ENCODE data around the gene PGBD5.

The PGBD5 gene

DNA sequence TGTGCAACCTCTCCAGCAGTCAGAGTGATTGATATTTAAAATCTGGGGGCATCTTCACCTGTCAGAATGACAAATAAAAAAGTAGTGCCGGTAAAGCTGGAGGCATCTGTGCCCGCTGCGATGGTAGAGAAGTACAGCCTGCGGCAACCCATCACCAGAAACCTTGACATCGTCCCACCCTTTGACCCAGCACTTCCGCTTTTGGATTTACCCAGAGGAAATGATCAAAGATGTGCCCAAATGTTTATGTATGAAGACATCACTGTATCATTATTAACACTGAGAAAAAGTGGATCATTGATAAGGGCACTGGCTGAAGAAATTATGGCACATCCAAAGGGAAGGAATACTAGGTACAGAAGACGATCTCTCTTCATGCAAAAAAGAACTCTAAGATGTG lies 96.0 kb downstream of the PGBD5 start:
- Histone ChIP-seq H3K36me3 (ENCODE audit: insufficient read depth, low read length) (peaks cover 13% of the 10 kb centered on the region), H3K4me1 (ENCODE audit: insufficient read depth, low read length) (peaks cover 9% of the 10 kb centered on the region), H2AFZ (ENCODE audit: low read depth, low read length) (no peak overlapping the region), H3K27me3 (ENCODE audit: insufficient read depth, low read length) (no peaks in the 10 kb centered on the region), H3K4me3 (ENCODE audit: low read length) (no peak overlapping the region), H3K9me3 (ENCODE audit: low read length) (no peaks in the 10 kb centered on the region)

DNA sequence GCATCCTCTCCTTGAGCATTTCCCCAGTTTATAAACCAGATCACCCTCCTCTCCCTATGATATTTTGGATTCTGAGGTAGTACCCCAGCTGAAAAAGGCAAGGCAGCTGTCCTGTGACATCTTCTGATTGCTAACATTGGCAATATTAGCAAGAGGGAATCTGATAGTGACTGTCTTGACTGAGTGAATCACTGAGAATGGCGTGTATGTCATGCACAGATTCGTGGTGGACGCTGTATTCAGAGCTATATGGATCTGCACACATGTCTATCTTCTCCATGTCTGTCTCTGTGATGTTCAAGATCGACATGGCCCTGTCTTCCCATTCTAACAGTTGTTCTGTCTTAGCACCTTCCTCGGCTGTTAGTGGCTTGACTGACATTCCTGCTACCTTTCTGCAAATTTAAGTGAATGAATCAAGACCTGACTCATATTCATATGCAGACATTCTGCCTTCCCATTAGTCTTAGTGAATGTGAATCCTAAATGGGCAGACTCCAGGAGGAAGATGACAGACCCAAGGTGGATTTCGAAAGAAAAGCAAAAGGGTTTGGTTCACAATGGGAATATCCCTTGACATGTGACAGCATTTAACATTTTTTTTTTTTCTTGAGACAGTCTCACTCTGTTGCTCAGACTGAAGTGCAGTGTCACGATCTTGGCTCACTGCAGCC lies 97.7 kb downstream of the PGBD5 start:
- Histone ChIP-seq H2AFZ (ENCODE audit: low read depth, low read length) (no peak overlapping the region), H3K27me3 (ENCODE audit: insufficient read depth, low read length) (no peaks in the 10 kb centered on the region), H3K36me3 (ENCODE audit: insufficient read depth, low read length) (peaks cover 25% of the 10 kb centered on the region), H3K4me1 (ENCODE audit: insufficient read depth, low read length) (peaks cover 9% of the 10 kb centered on the region), H3K9me3 (ENCODE audit: low read length) (no peaks in the 10 kb centered on the region), H3K4me3 (ENCODE audit: low read length) (no peak overlapping the region)

DNA sequence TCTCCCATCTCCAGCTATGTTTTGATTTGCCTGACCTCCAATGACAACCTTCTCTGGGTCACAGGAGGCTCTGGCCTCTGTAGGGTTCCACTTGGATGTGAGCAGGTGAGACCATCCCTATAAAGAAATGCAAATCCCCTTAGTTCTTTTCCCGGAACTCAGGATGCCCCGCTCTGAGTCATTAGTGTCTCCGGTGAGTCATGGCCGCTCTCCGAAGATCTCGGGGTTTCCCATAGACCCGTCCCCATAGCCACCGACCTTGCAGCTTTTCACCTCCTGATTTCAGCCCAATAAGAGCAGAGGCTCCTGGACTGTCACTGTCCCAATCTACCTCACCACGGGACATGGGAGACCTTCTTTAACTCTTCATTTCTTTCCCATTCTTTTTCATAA lies 98.2 kb downstream of the PGBD5 start:
- Histone ChIP-seq H3K36me3 (ENCODE audit: insufficient read depth, low read length) (peaks cover 30% of the 10 kb centered on the region), H3K4me3 (ENCODE audit: low read length) (no peak overlapping the region), H3K27me3 (ENCODE audit: insufficient read depth, low read length) (no peaks in the 10 kb centered on the region), H3K4me1 (ENCODE audit: insufficient read depth, low read length) (peaks cover 9% of the 10 kb centered on the region), H3K9me3 (ENCODE audit: low read length) (no peaks in the 10 kb centered on the region), H2AFZ (ENCODE audit: low read depth, low read length) (no peak overlapping the region)

DNA sequence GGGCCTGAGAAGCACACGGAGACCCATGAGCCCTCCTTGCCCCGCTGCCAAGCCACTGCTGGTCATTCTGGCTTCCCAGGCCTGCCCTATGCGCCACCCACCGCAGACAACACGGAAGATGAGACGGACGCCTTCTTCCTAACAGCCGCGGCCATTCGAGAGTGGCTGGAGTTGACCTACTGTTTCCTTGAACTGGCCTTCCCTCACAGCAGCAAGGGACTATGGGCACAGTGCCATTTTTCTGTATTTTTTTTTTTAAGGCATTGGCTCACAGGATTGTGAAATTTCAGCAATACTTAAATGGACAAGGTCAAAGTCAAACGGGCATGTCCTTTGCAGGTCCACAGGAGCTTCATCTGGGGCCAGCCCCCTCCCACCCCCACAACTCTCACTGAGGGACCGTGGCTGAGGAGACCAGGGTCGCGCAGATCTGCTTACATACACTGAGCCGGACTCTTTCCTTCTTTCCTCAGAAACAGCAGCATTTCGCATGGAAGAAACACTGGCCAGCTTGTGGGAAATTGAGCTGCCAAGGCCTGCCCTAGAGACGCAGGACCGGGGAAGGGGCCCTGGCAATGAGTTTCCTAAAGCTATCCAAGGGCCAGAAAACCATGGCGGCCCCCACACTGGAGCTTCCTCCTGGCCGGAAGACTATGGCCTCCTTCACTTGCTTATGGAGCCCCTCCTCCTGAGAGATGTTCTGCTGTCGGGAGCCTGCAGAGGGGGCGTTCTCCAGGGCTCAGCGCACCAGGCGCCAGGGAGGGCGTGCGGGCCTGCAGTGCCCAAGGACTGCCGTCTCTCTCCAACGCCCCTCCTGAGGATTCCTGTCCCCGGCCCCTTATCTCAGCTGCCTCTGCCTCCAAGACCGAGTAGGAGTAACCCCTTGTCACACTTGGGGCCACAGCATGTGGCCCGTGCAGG lies 98.9 kb downstream of the PGBD5 start:
- no peak overlapping the region for H3K4me3 ChIP-seq (ENCODE audit: low read length)
- peaks cover 3% of the 10 kb centered on the region for H3K4me1 ChIP-seq (ENCODE audit: insufficient read depth, low read length)
- peaks cover 30% of the 10 kb centered on the region for H3K36me3 ChIP-seq (ENCODE audit: insufficient read depth, low read length)
- no peak overlapping the region for H2AFZ ChIP-seq (ENCODE audit: low read depth, low read length)
- no peaks in the 10 kb centered on the region for H3K9me3 ChIP-seq (ENCODE audit: low read length)
- no peaks in the 10 kb centered on the region for H3K27me3 ChIP-seq (ENCODE audit: insufficient read depth, low read length)

DNA sequence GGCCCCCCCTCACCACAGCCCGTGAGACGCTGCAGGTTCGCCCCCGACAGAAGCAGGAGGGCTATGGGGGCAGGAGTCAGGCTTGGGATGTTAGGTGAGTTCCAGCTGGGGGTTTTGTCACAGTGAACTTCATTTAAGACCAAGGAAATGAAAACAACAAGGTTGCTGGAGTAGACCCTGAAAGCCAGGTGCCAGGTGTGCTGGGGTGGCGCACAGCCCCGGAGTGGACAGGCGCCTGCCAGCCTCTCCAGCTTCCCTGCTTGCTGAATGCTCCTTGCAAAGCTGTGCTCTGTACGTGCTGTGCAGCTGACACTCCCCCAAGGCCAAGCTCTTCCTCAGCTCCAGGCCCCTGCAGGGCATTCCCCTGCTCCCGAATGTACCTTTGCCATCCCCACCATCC lies 102.4 kb downstream of the PGBD5 start:
- peaks cover 34% of the 10 kb centered on the region for H3K36me3 ChIP-seq (ENCODE audit: insufficient read depth, low read length)
- no peak overlapping the region for H3K4me3 ChIP-seq (ENCODE audit: low read length)
- no peak overlapping the region for H2AFZ ChIP-seq (ENCODE audit: low read depth, low read length)
- H3K4me1 ChIP-seq (ENCODE audit: insufficient read depth, low read length), result no peaks in the 10 kb centered on the region
- no peaks in the 10 kb centered on the region for H3K27me3 ChIP-seq (ENCODE audit: insufficient read depth, low read length)
- H3K9me3 ChIP-seq (ENCODE audit: low read length), result peaks cover 2% of the 10 kb centered on the region

DNA sequence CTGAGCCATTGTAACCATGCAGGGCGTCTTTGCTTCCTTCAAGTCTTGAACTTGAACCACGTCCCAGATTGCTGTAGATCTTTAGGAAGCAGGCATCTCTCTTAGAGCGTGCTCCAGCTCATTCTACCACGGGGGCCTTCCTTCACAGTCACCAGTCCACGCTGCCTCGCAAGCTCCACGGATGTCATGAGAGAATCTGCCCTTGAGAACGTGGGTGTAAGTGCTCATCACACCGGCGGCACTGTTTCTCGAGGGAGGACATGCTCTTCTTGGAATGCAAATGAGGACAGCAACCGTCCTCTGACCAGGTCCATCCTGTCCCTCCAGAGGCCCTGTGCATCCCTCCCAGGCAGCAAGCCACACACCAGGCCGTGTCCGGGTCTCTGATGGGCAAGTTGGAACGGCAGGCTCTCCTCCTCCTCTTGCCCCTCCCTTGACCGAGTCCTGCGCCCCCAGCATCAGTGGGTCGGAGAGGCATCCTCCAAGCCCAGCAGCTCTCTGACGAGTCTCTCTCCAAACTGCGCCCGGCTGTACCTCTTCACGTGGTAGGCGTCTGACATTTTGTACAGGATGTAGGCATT lies 103.1 kb downstream of the PGBD5 start:
- Histone ChIP-seq H3K9me3 (ENCODE audit: low read length) (peaks cover 2% of the 10 kb centered on the region), H3K4me1 (ENCODE audit: insufficient read depth, low read length) (no peaks in the 10 kb centered on the region), H3K27me3 (ENCODE audit: insufficient read depth, low read length) (no peaks in the 10 kb centered on the region), H3K36me3 (ENCODE audit: insufficient read depth, low read length) (peaks cover 32% of the 10 kb centered on the region), H2AFZ (ENCODE audit: low read depth, low read length) (no peak overlapping the region), H3K4me3 (ENCODE audit: low read length) (no peak overlapping the region)

DNA sequence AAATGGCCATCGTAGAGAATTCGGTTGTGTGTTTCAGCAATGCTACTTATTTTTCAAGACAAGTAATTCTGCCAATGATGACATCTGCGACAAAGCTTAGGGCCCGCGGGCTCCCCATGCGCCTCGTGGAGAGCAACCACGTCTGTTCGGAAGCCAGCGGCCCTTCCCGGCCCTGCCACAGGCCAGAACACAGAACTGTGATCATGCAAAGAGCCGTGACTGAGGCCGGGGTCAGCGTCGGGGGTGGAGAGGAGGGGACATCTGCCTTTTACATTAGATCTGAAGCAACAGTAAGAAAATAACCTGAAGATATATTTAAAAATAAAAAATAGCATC lies 103.7 kb downstream of the PGBD5 start:
- Histone ChIP-seq H3K27me3 (ENCODE audit: insufficient read depth, low read length) (no peaks in the 10 kb centered on the region), H3K36me3 (ENCODE audit: insufficient read depth, low read length) (peaks cover 32% of the 10 kb centered on the region)

DNA sequence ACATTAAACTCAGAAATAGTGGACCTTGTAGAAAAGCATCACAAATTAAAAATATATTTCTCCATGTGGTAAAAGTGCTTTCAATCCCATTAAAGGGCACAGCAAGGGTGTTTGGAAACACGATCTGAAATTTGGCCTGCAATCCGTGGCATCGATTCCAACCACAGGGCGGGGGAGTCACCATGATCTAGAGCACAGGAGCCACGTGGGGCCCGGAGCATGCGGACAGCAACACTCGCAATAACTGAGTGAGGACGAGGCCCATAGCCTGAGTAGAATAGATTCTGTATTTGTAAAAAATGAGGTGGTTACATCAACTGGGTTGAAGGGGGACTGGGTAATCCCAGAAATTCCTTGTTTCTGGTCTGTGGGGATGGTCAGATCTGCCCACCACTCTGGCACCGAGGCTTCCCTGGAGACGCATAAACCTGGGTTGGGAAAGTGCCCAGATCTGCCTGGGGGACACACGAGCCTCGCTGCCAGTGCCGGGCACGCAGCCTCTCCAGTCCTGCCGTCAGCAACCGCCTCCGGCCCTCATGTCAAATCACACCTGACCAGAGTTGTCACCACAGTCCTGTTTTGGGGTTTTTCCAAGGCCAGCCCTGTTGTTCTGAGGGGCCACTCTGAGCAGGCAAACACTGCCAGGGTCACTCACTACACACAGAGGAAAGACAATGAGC lies 104.3 kb downstream of the PGBD5 start:
- Histone ChIP-seq H3K4me1 (ENCODE audit: insufficient read depth, low read length) (no peaks in the 10 kb centered on the region), H2AFZ (ENCODE audit: low read depth, low read length) (no peak overlapping the region), H3K4me3 (ENCODE audit: low read length) (no peak overlapping the region), H3K27me3 (ENCODE audit: insufficient read depth, low read length) (no peaks in the 10 kb centered on the region), H3K9me3 (ENCODE audit: low read length) (peaks cover 2% of the 10 kb centered on the region), H3K36me3 (ENCODE audit: insufficient read depth, low read length) (peaks cover 29% of the 10 kb centered on the region)

More for the DNA sequence above, 103.7 kb downstream of the PGBD5 start:
- H3K4me1 ChIP-seq (ENCODE audit: insufficient read depth, low read length), result no peaks in the 10 kb centered on the region
- H3K9me3 ChIP-seq (ENCODE audit: low read length), result peaks cover 2% of the 10 kb centered on the region
- H3K4me3 ChIP-seq (ENCODE audit: low read length), result no peak overlapping the region
- no peak overlapping the region for H2AFZ ChIP-seq (ENCODE audit: low read depth, low read length)

DNA sequence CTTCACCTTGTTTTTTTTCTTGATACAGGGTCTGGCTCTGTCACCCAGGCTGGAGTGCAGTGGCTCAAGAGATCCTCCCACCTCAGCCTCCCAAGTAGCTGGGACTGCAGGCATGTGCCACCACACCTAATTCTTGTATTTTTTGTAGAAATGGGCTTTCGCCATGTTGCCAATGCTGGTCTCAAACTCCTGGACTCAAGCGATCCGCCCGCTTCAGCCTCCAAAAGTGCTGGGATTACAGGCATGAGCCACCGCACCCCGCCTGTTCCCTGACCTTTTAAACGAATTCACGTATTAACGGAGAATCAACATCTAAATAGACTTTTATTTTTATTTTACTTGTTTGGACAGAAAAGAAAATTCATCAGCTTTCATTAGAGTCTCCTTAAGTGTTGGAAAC lies 104.8 kb downstream of the PGBD5 start:
- no peak overlapping the region for H3K4me3 ChIP-seq (ENCODE audit: low read length)
- H3K36me3 ChIP-seq (ENCODE audit: insufficient read depth, low read length), result peaks cover 28% of the 10 kb centered on the region
- H3K4me1 ChIP-seq (ENCODE audit: insufficient read depth, low read length), result no peaks in the 10 kb centered on the region
- H3K9me3 ChIP-seq (ENCODE audit: low read length), result peaks cover 2% of the 10 kb centered on the region
- no peak overlapping the region for H2AFZ ChIP-seq (ENCODE audit: low read depth, low read length)
- no peaks in the 10 kb centered on the region for H3K27me3 ChIP-seq (ENCODE audit: insufficient read depth, low read length)

DNA sequence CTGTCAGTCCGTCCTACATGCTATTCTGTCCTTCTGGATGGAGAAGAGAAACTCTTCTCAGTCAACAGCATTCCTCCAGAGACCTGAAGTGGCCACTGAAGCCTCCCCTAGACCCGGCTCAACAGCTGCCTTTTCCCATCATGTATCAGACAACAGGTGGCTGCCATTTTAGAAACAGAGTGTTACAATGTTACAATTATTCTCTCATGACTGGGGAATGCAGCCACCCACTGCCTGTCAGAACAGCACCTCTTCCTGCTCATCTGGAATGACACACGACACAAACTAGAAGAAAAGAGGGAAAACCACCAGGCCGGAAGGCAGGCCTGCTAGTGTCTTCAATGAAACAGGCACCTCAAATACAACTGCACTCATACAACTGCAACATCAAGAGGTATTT lies 105.3 kb downstream of the PGBD5 start:
- Histone ChIP-seq H3K9me3 (ENCODE audit: low read length) (peaks cover 2% of the 10 kb centered on the region), H3K4me3 (ENCODE audit: low read length) (no peak overlapping the region), H3K4me1 (ENCODE audit: insufficient read depth, low read length) (no peaks in the 10 kb centered on the region), H3K36me3 (ENCODE audit: insufficient read depth, low read length) (peaks cover 28% of the 10 kb centered on the region), H3K27me3 (ENCODE audit: insufficient read depth, low read length) (no peaks in the 10 kb centered on the region), H2AFZ (ENCODE audit: low read depth, low read length) (no peak overlapping the region)

DNA sequence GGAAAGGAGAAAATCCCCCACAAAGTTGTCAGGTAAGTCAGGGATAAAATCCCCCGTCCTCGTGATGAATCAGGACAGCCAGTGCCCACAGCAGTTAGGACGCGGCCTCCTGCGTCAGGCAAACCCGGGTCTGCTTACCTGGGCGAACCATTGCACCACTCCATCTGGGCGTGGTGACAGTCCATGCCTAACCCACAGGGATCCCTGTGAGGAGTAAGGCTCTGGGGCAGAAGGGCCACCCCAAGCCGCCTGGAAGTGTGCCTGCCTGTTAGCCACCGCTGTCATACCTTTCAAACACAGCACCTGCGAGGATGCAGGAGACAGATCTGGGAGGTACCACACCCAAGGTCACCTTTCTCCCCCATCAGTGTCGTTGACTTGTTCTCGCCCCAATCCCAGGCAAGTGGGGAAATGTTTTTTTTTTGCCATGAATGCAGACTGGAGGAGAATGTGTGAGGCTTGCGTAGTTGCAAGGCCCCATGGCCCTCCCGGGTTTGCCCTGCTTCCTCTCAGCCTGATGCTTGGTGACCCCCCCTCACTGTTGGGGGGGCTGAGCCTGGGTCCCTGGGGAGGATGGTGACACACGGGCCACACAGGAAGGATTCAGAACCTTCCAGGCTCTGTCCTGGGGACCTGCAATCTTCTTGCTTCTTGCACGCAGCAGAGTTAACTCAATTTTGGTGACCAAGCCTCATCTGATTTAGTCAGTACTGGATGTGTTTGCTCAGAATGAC lies 107.0 kb downstream of the PGBD5 start:
- Histone ChIP-seq H3K36me3 (ENCODE audit: insufficient read depth, low read length) (peaks cover 12% of the 10 kb centered on the region), H3K9me3 (ENCODE audit: low read length) (peaks cover 2% of the 10 kb centered on the region), H3K4me3 (ENCODE audit: low read length) (no peak overlapping the region), H3K4me1 (ENCODE audit: insufficient read depth, low read length) (no peaks in the 10 kb centered on the region), H2AFZ (ENCODE audit: low read depth, low read length) (no peak overlapping the region), H3K27me3 (ENCODE audit: insufficient read depth, low read length) (no peaks in the 10 kb centered on the region)

DNA sequence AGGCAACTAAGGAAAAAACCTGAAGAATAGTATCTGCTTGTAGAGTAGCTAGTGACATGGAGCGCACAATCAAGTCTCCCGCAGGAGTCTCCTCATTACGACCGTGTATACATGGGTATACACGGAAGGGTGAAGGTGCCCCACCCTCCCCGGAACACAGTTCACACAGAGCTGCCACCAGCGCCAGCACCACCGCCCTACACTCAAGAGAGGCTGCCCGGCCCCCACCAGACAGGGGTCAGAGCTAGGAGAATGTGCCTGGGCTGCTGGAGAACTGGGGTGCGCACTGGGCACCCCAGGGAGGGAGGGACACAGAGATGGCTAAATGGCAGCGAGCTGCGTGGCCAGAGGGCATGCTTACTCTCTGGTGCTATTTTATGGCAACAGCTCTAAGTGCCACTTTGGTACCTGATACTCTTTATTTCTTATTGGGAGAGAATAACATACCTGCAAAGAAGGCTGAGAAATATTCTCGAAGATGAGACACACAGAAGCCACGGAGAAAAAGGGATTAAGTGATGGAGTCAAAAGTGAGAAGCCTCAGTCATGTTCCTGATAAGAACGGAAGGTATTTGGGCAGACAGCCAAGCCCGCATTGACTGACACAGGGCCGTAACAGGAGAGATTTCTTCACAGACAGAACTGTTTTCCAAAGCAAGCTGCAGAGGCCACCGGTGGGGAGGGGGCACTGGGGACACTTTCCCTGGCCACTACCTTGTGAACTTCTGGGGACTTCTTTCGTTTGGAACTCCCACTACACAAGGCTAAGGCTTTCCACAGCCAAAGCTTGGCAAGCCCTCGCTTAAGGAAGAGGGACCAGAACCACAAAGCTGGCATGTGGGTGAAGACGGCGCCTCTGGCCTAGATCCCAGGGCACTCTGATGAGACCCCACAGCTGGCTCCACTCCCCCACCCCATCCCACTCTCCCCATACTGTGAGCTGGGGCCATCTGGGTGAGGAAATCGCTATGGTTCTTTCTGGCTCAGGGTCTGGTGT lies 108.0 kb downstream of the PGBD5 start:
- H3K4me3 ChIP-seq (ENCODE audit: low read length), result no peak overlapping the region
- H3K4me1 ChIP-seq (ENCODE audit: insufficient read depth, low read length), result no peaks in the 10 kb centered on the region
- no peak overlapping the region for H2AFZ ChIP-seq (ENCODE audit: low read depth, low read length)
- H3K27me3 ChIP-seq (ENCODE audit: insufficient read depth, low read length), result no peaks in the 10 kb centered on the region
- peaks cover 2% of the 10 kb centered on the region for H3K9me3 ChIP-seq (ENCODE audit: low read length)
- H3K36me3 ChIP-seq (ENCODE audit: insufficient read depth, low read length), result peaks cover 7% of the 10 kb centered on the region

Measured in neuron (in vitro differentiated cells).